ENCODE measurements around the gene TINAG. TPM values are rescaled to one million over a fixed set of nuclear protein-coding genes. Genes with fewer than 3 reads are reported as not detected.

The TINAG gene
- total and polyA plus RNA-seq, 2 donors (not counting 3 experiments of a cell fraction or from before 2014, with no cell fraction given): not detected

DNA sequence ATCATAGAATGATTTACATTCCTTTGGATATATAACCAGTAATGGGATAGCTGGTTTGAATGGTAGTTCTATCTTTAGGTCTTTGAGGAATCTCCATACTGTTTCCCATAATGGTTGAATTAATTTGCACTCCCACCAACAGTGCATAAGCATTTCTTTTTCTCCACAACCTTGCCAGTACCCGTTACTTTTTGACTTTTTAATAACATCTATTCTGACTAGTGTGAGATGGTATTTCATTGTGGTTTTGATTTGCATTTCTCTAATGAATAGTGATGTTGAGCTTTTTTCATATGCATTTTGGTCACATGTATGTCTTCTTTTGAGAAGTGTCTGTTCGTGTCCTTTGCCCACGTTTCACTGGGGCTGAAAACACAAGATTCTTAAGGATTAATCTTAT, 107.3 kb downstream of the TINAG start:
- dilution Hi-C loops (cut with MboI; ENCODE audit: extremely low pct_ligation_motif_present, low sequenced_read_pairs): no loop called here
- Histone ChIP-seq H3K36me3 (ENCODE audit: control insufficient read depth in 2 of 2, extremely low read depth in 1 of 2, insufficient read depth in 2 of 2, low read length in 2 of 2) (no peaks in the 10 kb centered on the region), H2AFZ (ENCODE audit: low read depth, low read length) (no peak overlapping the region), H3K4me3 (replicated peaks in 1 of 3; ENCODE audit: insufficient read depth in 1 of 3, low read depth in 1 of 3, low read length in 3 of 3) (no peak overlapping the region), H3K4me2 (ENCODE audit: insufficient read depth, low read length) (no peak overlapping the region), H3K9me1 (replicated peaks; ENCODE audit: control insufficient read depth, extremely low read depth, insufficient read depth, low read length) (no peaks in the 10 kb centered on the region), H3K27ac (ENCODE audit: insufficient read depth, low read depth, low read length) (no peak overlapping the region), H3K9me3 (replicated peaks; ENCODE audit: control insufficient read depth, insufficient read depth, low read length) (no peaks in the 10 kb centered on the region), H3K27me3 (ENCODE audit: control insufficient read depth in 2 of 2, insufficient read depth in 2 of 2, low read length in 2 of 2) (no peaks in the 10 kb centered on the region), H4K20me1 (replicated peaks; ENCODE audit: control insufficient read depth, extremely low read depth, insufficient read depth, low read length) (no peaks in the 10 kb centered on the region), H3K4me1 (ENCODE audit: control insufficient read depth, extremely low read depth, insufficient read depth, low read length) (peaks cover 10% of the 10 kb centered on the region), H3K79me2 (ENCODE audit: control insufficient read depth, insufficient read depth, low read length) (no peaks in the 10 kb centered on the region), H3K9ac (replicated peaks; ENCODE audit: extremely low read depth, insufficient read depth, low read length) (no peak overlapping the region)
- no peak for TF ChIP-seq FOS (IDR thresholded peaks at IDR 0.05; ENCODE audit: borderline replicate concordance, insufficient read depth, low read length)
- BruUV-seq (replicated peaks): no TSS peak
- intact Hi-C loops (cut with micrococcal nuclease): no loop called here
- POLR2A ChIA-PET: no interaction called here
- DNase-seq (ENCODE audit: low read depth, low spot score) (no peak), FAIRE-seq (no peak)
- CTCF ChIA-PET: no interaction called here

DNA sequence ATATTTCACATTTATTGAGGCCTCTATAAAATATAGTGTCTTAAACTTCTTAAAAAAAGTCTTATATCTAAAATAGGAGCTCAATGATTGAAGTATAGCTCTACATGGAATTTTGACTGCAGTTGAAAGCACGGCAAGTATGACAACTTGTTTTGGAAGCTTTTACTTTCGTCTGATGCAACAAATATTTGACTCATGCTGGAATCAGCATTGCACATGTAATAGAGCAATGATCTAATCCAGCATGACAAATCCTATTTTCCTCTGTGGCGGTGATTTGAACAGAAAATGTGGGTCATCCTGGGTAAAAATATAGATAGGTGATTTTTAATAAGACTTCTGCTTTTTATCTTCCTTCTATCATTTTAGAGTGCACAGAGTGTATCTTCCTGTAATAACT, 111.6 kb downstream of the TINAG start:
- BruUV-seq (replicated peaks): no TSS peak
- intact Hi-C loops (cut with micrococcal nuclease) (no loop called here), dilution Hi-C loops (cut with MboI; ENCODE audit: extremely low pct_ligation_motif_present, low sequenced_read_pairs) (no loop called here)
- Histone ChIP-seq H4K20me1 (replicated peaks; ENCODE audit: control insufficient read depth, extremely low read depth, insufficient read depth, low read length) (no peaks in the 10 kb centered on the region), H3K36me3 (ENCODE audit: control insufficient read depth in 2 of 2, extremely low read depth in 1 of 2, insufficient read depth in 2 of 2, low read length in 2 of 2) (no peaks in the 10 kb centered on the region), H3K27ac (ENCODE audit: insufficient read depth, low read depth, low read length) (peak overlapping the region; percentile 43), H2AFZ (ENCODE audit: low read depth, low read length) (peak overlapping the region; percentile 60), H3K4me1 (ENCODE audit: control insufficient read depth, extremely low read depth, insufficient read depth, low read length) (peaks cover 10% of the 10 kb centered on the region), H3K9me3 (replicated peaks; ENCODE audit: control insufficient read depth, insufficient read depth, low read length) (no peaks in the 10 kb centered on the region), H3K9ac (replicated peaks; ENCODE audit: extremely low read depth, insufficient read depth, low read length) (peak overlapping the region; percentile 23), H3K4me3 (replicated peaks in 1 of 3; ENCODE audit: insufficient read depth in 1 of 3, low read depth in 1 of 3, low read length in 3 of 3) (no peak overlapping the region), H3K27me3 (ENCODE audit: control insufficient read depth in 2 of 2, insufficient read depth in 2 of 2, low read length in 2 of 2) (no peaks in the 10 kb centered on the region), H3K4me2 (ENCODE audit: insufficient read depth, low read length) (peak overlapping the region; percentile 53), H3K9me1 (replicated peaks; ENCODE audit: control insufficient read depth, extremely low read depth, insufficient read depth, low read length) (no peaks in the 10 kb centered on the region), H3K79me2 (ENCODE audit: control insufficient read depth, insufficient read depth, low read length) (no peaks in the 10 kb centered on the region)
- TF ChIP-seq GATA2 (IDR thresholded peaks at IDR 0.05; ENCODE audit: insufficient read depth, insufficient read length, low read depth, low read length) (no peak), POLR2A (IDR thresholded peaks at IDR 0.05; ENCODE audit: low read depth, low read length) (no peak), FOS (IDR thresholded peaks at IDR 0.05; ENCODE audit: borderline replicate concordance, insufficient read depth, low read length) (peak; percentile 81), POLR2AphosphoS5 (IDR thresholded peaks at IDR 0.05; ENCODE audit: insufficient read depth, low read depth, low read length) (no peak), JUN (IDR thresholded peaks at IDR 0.05; ENCODE audit: borderline replicate concordance, insufficient read depth, insufficient read length, low read depth) (peak; percentile 48)
- TF ChIP-seq, protein P1, sequence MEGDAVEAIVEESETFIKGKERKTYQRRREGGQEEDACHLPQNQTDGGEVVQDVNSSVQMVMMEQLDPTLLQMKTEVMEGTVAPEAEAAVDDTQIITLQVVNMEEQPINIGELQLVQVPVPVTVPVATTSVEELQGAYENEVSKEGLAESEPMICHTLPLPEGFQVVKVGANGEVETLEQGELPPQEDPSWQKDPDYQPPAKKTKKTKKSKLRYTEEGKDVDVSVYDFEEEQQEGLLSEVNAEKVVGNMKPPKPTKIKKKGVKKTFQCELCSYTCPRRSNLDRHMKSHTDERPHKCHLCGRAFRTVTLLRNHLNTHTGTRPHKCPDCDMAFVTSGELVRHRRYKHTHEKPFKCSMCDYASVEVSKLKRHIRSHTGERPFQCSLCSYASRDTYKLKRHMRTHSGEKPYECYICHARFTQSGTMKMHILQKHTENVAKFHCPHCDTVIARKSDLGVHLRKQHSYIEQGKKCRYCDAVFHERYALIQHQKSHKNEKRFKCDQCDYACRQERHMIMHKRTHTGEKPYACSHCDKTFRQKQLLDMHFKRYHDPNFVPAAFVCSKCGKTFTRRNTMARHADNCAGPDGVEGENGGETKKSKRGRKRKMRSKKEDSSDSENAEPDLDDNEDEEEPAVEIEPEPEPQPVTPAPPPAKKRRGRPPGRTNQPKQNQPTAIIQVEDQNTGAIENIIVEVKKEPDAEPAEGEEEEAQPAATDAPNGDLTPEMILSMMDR (IDR thresholded peaks at IDR 0.05; ENCODE audit: extremely low read depth in 1 of 2, insufficient read depth in 1 of 2, low read depth in 1 of 2, low read length in 2 of 2): no peak
- TF ChIP-seq, protein P2, sequence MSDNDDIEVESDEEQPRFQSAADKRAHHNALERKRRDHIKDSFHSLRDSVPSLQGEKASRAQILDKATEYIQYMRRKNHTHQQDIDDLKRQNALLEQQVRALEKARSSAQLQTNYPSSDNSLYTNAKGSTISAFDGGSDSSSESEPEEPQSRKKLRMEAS (IDR thresholded peaks at IDR 0.05; ENCODE audit: insufficient read depth, insufficient read length): no peak
- FAIRE-seq (peak; percentile 44), DNase-seq (ENCODE audit: low read depth, low spot score) (peak; percentile 60)
- POLR2A ChIA-PET: interaction anchor here (0.7 kb wide), 1 partner anchor 84 kb away, joined by 3 read pairs; no protein-coding TSS in a partner anchor
- CTCF ChIA-PET: interaction anchor here (0.8 to 2.1 kb wide), 7 partner anchors 8 to 175 kb away, joined by 3 to 10 read pairs (median 4); no protein-coding TSS in a partner anchor
